ENCODE measurements around the gene SYTL2. TPM values are rescaled to one million over a fixed set of nuclear protein-coding genes. Genes with fewer than 3 reads are reported as not detected.

SYTL2 gene
- total RNA-seq, 3 donors from 2014 or later (not counting 1 experiment from before 2014, with no cell fraction given) = 116 to 237 (median 143) TPM

- ATAC-seq = peak; percentile 72 to 86 (median 79)
- Histone ChIP-seq H3K9me3 (ENCODE audit: control insufficient read depth, insufficient read depth, low read length) (no peaks in the 10 kb centered on the region), H3K27ac (ENCODE audit: low read length) (peak within 1 kb of the TSS; percentile 100), H3K4me3 (ENCODE audit: low read length) (peak within 1 kb of the TSS; percentile 94), H3K36me3 (ENCODE audit: control insufficient read depth, insufficient read depth, low read length) (peaks cover 15% of the 10 kb centered on the region), H3K27me3 (ENCODE audit: control insufficient read depth, insufficient read depth, low read length) (no peaks in the 10 kb centered on the region), H3K4me1 (ENCODE audit: control insufficient read depth, insufficient read depth, low read length) (peaks cover 11% of the 10 kb centered on the region)
- H3K27ac Mint-ChIP-seq = peak within 1 kb of the TSS; percentile 98
- TF ChIP-seq CTCF (IDR thresholded peaks at IDR 0.05) = no peak
- peaks cover 6% of the 10 kb centered on the region for H3K36me3 Mint-ChIP-seq
- peaks cover 50 to 55% of the 10 kb centered on the region in 2 donors for H3K4me1 Mint-ChIP-seq
- H3K4me3 Mint-ChIP-seq = peak within 1 kb of the TSS; percentile 98
- WGBS (ENCODE audit: insufficient coverage) = under 1% methylated on average over 67 of the region's 67 CpGs
- peak; percentile 95 to 96 for DNase-seq
- intact Hi-C loops (cut with micrococcal nuclease) = loop anchor here (1.0 to 5.0 kb wide), 6 partner anchors 18 to 580 kb away; partner anchors contain the start of genes CCDC83, PICALM, TMEM126A and TMEM126B
- no peaks in the 10 kb centered on the region for H3K27me3 Mint-ChIP-seq (ENCODE audit: low read depth in 2 of 2)
- no peaks in the 10 kb centered on the region for H3K9me3 Mint-ChIP-seq
Observed at GRCh38 chr11:85664615-85665481, 146.1 kb downstream of the SYTL2 start, which contains the start of gene CREBZF. CREBZF (minus strand) TSS chr11:85665129; CDS start chr11:85664875, 254 bp downstream.

- intact Hi-C loops (cut with micrococcal nuclease) = loop anchor here (1.0 to 5.0 kb wide), 6 partner anchors 17 to 581 kb away; partner anchors contain the start of genes CCDC83, PICALM, TMEM126A and TMEM126B
- Mint-ChIP-seq H3K4me3 (peak overlapping the region; percentile 98), H3K4me1 (peaks cover 59 to 64% of the 10 kb centered on the region in 2 donors), H3K27ac (peak overlapping the region; percentile 98), H3K36me3 (peaks cover 7% of the 10 kb centered on the region), H3K9me3 (no peaks in the 10 kb centered on the region), H3K27me3 (ENCODE audit: low read depth in 2 of 2) (no peaks in the 10 kb centered on the region)
- Histone ChIP-seq H3K27ac (ENCODE audit: low read length) (peak overlapping the region; percentile 100), H3K36me3 (ENCODE audit: control insufficient read depth, insufficient read depth, low read length) (peaks cover 24% of the 10 kb centered on the region), H3K9me3 (ENCODE audit: control insufficient read depth, insufficient read depth, low read length) (no peaks in the 10 kb centered on the region), H3K4me3 (ENCODE audit: low read length) (peak overlapping the region; percentile 94), H3K4me1 (ENCODE audit: control insufficient read depth, insufficient read depth, low read length) (peaks cover 11% of the 10 kb centered on the region), H3K27me3 (ENCODE audit: control insufficient read depth, insufficient read depth, low read length) (no peaks in the 10 kb centered on the region)
- ATAC-seq (peak; percentile 77 to 90 (median 80)), DNase-seq (peak; percentile 86 to 95)
- under 1% methylated on average over 71 of the region's 73 CpGs for WGBS (ENCODE audit: insufficient coverage)
- TF ChIP-seq CTCF (IDR thresholded peaks at IDR 0.05) = peak; percentile 51
Observed at GRCh38 chr11:85663753-85664614, 147.0 kb downstream of the SYTL2 start.

GRCh38 chr11:85663080-85663752 lies 147.7 kb downstream of the SYTL2 start:
- H3K9me3 ChIP-seq (ENCODE audit: control insufficient read depth, insufficient read depth, low read length) = no peaks in the 10 kb centered on the region
- TF ChIP-seq CTCF (IDR thresholded peaks at IDR 0.05) = no peak
- Mint-ChIP-seq H3K9me3 (no peaks in the 10 kb centered on the region), H3K27ac (peak overlapping the region; percentile 98), H3K36me3 (peaks cover 7% of the 10 kb centered on the region), H3K27me3 (ENCODE audit: low read depth in 2 of 2) (no peaks in the 10 kb centered on the region), H3K4me3 (peak overlapping the region; percentile 98), H3K4me1 (peaks cover 63 to 70% of the 10 kb centered on the region in 2 donors)
- peak overlapping the region; percentile 100 for H3K27ac ChIP-seq (ENCODE audit: low read length)
- peaks cover 11% of the 10 kb centered on the region for H3K4me1 ChIP-seq (ENCODE audit: control insufficient read depth, insufficient read depth, low read length)
- peak in 1 of 2 donors; percentile 61 for DNase-seq
- H3K27me3 ChIP-seq (ENCODE audit: control insufficient read depth, insufficient read depth, low read length) = no peaks in the 10 kb centered on the region
- ATAC-seq = peak in 2 of 3 donors; percentile 13 to 30
- H3K36me3 ChIP-seq (ENCODE audit: control insufficient read depth, insufficient read depth, low read length) = peaks cover 30% of the 10 kb centered on the region
- peak overlapping the region; percentile 94 for H3K4me3 ChIP-seq (ENCODE audit: low read length)
- intact Hi-C loops (cut with micrococcal nuclease) = loop anchor here (5.0 kb wide), 1 partner anchor 404 kb away; the partner anchor contains the start of gene PICALM
- WGBS (ENCODE audit: insufficient coverage) = 15% methylated on average over 8 of the region's 10 CpGs
